ENCODE data around the gene NOA1. TPM values are rescaled to one million over a fixed set of nuclear protein-coding genes. Genes with fewer than 3 reads are reported as not detected.

Gene NOA1
- total and polyA plus RNA-seq, 10 of the 15 experiments (the other 5 are each of a cell fraction or from before 2014, with no cell fraction given): 3.2 to 34.0 (median 17.6) TPM

DNA sequence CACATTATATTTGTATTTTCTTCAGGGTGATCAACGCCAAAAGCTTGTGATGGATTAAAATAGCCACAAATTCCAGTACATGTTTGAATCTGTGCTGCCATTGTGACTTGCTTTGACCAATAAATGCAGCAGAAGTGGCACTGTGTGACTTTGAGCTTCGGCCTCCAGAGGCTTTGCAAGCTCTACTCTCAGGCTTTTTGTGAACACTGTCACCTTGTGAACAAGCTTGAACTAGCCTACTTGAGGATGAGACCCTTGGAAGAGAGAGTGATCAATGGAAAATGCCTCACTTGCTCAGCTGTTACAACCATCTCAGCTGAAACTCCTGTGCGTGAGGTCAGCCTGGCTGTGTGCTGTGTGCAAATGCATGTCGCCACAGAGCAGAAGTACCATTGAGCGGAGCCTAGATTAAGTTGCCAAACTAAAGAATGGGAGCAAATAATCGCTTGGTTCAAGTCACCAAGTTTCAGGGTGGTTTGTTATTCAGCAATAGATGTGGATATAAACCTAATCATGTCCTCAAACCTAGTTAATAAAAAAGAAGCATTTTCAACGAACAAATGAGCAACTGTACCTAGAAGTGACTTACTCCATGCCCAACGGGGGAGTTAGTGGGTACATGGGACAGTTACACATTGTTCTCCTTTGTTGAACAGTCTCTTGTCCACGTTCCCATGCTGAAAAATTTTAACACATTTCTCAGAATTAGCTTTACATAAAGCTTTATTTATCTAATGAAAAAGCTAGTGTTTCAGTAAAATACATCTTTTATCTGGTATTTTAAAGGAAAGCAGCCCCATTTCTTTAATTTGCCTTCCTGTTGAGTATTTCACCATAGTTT lies 23.5 kb downstream of the NOA1 start:
- no TSS peak for BruUV-seq (replicated peaks)
- H3K4me1 ChIP-seq (ENCODE audit: control insufficient read depth, insufficient read depth, low read length): no peaks in the 10 kb centered on the region
- ChIA-PET RAD21 (ENCODE audit: unreplicated experiment) (interaction anchor here (0.7 kb wide), 1 partner anchor 36 kb away, joined by 4 read pairs; no protein-coding TSS in a partner anchor), SMC1A (ENCODE audit: uncharacterized antibody, unreplicated experiment) (interaction anchor here (1.3 kb wide), 1 partner anchor 24 kb away, joined by 3 read pairs; the partner anchor contains the start of gene NOA1), CTCF (no interaction called here), POLR2A (interaction anchor here (0.6 kb wide), 2 partner anchors 25 to 202 kb away, joined by 3 to 4 read pairs; partner anchors contain the start of gene POLR2B)
- no peaks in the 10 kb centered on the region for H3K9me3 ChIP-seq (replicated peaks; ENCODE audit: control insufficient read depth, insufficient read depth, low read length)
- no peaks in the 10 kb centered on the region for H3K36me3 ChIP-seq (ENCODE audit: control insufficient read depth in 2 of 2, insufficient read depth in 2 of 2, low read length in 1 of 2)
- 67% methylated on average over 9 of the region's 9 CpGs for WGBS (ENCODE audit: insufficient coverage, insufficient replicate concordance, low lambda C conversion rate, missing lambda C conversion rate)
- in situ Hi-C loops (cut with MboI): no loop called here
- DNase-seq (ENCODE audit: low read depth, low spot score): no peak
- no peaks in the 10 kb centered on the region for H4K20me1 ChIP-seq (ENCODE audit: control insufficient read depth, insufficient read depth)
- FAIRE-seq: no peak
- H3K79me2 ChIP-seq (ENCODE audit: control insufficient read depth, insufficient read depth, low read length): no peaks in the 10 kb centered on the region
- no peak overlapping the region for H3K27ac ChIP-seq (ENCODE audit: control insufficient read depth, insufficient read depth)
- no peak overlapping the region for H3K4me2 ChIP-seq (ENCODE audit: control insufficient read depth, insufficient read depth)
- no peaks in the 10 kb centered on the region for H3K27me3 ChIP-seq (replicated peaks in 1 of 2; ENCODE audit: control insufficient read depth in 2 of 2, insufficient read depth in 2 of 2, low read length in 1 of 2)
- H2AFZ ChIP-seq (ENCODE audit: control insufficient read depth, low read depth, low read length): no peak overlapping the region
- TF ChIP-seq ZNF384 (IDR thresholded peaks at IDR 0.05; ENCODE audit: borderline replicate concordance, low read depth, low read length): no peak
- TF ChIP-seq SMC3 (IDR thresholded peaks at IDR 0.05; ENCODE audit: borderline replicate concordance, low read length): no peak
- TF ChIP-seq TCF12 (IDR thresholded peaks at IDR 0.05; ENCODE audit: low read depth, low read length): no peak
- TF ChIP-seq, protein P1, sequence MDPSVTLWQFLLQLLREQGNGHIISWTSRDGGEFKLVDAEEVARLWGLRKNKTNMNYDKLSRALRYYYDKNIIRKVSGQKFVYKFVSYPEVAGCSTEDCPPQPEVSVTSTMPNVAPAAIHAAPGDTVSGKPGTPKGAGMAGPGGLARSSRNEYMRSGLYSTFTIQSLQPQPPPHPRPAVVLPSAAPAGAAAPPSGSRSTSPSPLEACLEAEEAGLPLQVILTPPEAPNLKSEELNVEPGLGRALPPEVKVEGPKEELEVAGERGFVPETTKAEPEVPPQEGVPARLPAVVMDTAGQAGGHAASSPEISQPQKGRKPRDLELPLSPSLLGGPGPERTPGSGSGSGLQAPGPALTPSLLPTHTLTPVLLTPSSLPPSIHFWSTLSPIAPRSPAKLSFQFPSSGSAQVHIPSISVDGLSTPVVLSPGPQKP (IDR thresholded peaks at IDR 0.05; ENCODE audit: low read depth, low read length): no peak
- TF ChIP-seq BACH1 (IDR thresholded peaks at IDR 0.05; ENCODE audit: borderline replicate concordance): no peak
- no peak for ATAC-seq
- intact Hi-C loops (cut with micrococcal nuclease; ENCODE audit: unreplicated experiment): no loop called here
- H3K9ac ChIP-seq (ENCODE audit: control insufficient read depth, insufficient read depth, low read length): no peak overlapping the region
- H3K4me3 ChIP-seq: no peak overlapping the region
